K562 (cell line): ENCODE measurements around the gene SSH3. TPM values are rescaled to one million over a fixed set of nuclear protein-coding genes. Genes with fewer than 3 reads are reported as not detected.
A peak's percentile ranks its signal among the peaks of the same experiment; 100 is the strongest.

Source experiments
- ATAC-seq: fragments of 200-7000 bp; cut with Tn5 transposase; 3 replicates; pipeline ENCODE4 v1.9.1; 2020; ENCODE audit warnings: moderate library complexity
- BruUV-seq: library from RNA; stranded (reverse); fragments of 400-500 nt; replicated peaks from 2 replicates; lab custom pipeline; 2021; lab: Mats Ljungman, UMichigan
- CTCF ChIA-PET: fragments of 300-600 bp; formaldehyde crosslinking; extraction: SDS; loops from one replicate; lab custom pipeline; 2021; ENCODE audit warnings: low intra/inter-chr PET ratio; lab: Yijun Ruan, JAX
- POLR2A ChIA-PET: fragments of 300-600, 350-650 bp; sonication (Branson Sonifier 250); formaldehyde crosslinking; extraction: SDS; loops from one replicate; lab custom pipeline; 2021; ENCODE audit warnings: antibody characterized with exemption, inconsistent platforms; lab: Yijun Ruan, JAX
- DNase-seq, 4 experiments: peaks; one replicate each; pipeline versions ENCODE4 v3.0.0 to v3.0.0-alpha.2; 2011 to 2018; ENCODE audit warnings: low spot score in 3 of 4, mixed read lengths in 3 of 4; ENCODE audit errors: extremely low read depth in 1 of 4
- FAIRE-seq: peaks from 2 replicates; lab custom pipeline; 2011; peaks lifted over from hg19 to GRCh38; lab: Jason Lieb, UNC
- H2AFZ ChIP-seq: 2 replicates; pipeline ENCODE4 v1.6.0; 2011; ENCODE audit warnings: low read depth, low read length, control low read depth, inconsistent platforms
- H3K27ac ChIP-seq: fragments of 200-600 bp; 3 replicates; pipeline ENCODE4 v1.8.0; 2011; ENCODE audit warnings: low read depth, mild to moderate bottlenecking, control low read depth, inconsistent platforms, low read length, moderate library complexity, mixed read lengths; ENCODE audit errors: extremely low read depth
- H3K27me3 ChIP-seq, 2 experiments: fragments of 300-600 bp in 1 of 2; 2 replicates in 1 of 2; 3 replicates in 1 of 2; pipeline versions ENCODE4 v1.6.0 to v1.8.0; 2011; ENCODE audit warnings: inconsistent platforms in 2 of 2, low read length in 2 of 2, mild to moderate bottlenecking in 1 of 2, mixed read lengths in 1 of 2, moderate library complexity in 1 of 2; ENCODE audit not compliant: control insufficient read depth in 2 of 2, insufficient read depth in 2 of 2
- H3K36me3 ChIP-seq: fragments of 300-600 bp; 3 replicates; pipeline ENCODE4 v1.8.0; 2011; ENCODE audit warnings: mild to moderate bottlenecking, low read length, inconsistent platforms; ENCODE audit not compliant: control insufficient read depth, insufficient read depth
- H3K4me1 ChIP-seq, 2 experiments: fragments of 200-600 bp in 1 of 2; replicated peaks in 1 of 2; 2 replicates in 1 of 2; 3 replicates in 1 of 2; pipeline versions ENCODE4 v1.5.1 to v1.8.0; 2011; ENCODE audit warnings: inconsistent platforms in 2 of 2, low read length in 2 of 2, mild to moderate bottlenecking in 1 of 2, mixed read lengths in 1 of 2, moderate library complexity in 1 of 2; ENCODE audit not compliant: control insufficient read depth in 2 of 2, insufficient read depth in 2 of 2
- H3K4me2 ChIP-seq: 2 replicates; pipeline ENCODE4 v1.6.1; 2011; ENCODE audit warnings: low read length, control low read depth, inconsistent platforms, mixed read lengths; ENCODE audit not compliant: insufficient read depth
- H3K4me3 ChIP-seq: fragments of 200-600 bp; sonication (generic), shearing (Covaris generic); 2 replicates; pipeline ENCODE4 v1.5.1; 2016; ENCODE audit warnings: control low read depth, inconsistent platforms
- H3K79me2 ChIP-seq: fragments of 200-600 bp; 3 replicates; pipeline ENCODE4 v1.8.0; 2011; ENCODE audit warnings: low read length, inconsistent platforms; ENCODE audit not compliant: control insufficient read depth, insufficient read depth
- H3K9ac ChIP-seq, 2 experiments: 2 replicates each; pipeline versions ENCODE4 v1.6.0 to v1.6.1; 2011; ENCODE audit warnings: low read depth in 2 of 2, low read length in 2 of 2, control low read depth in 1 of 2, inconsistent platforms in 1 of 2, mild to moderate bottlenecking in 1 of 2, mixed read lengths in 1 of 2; ENCODE audit not compliant: insufficient read depth in 1 of 2
- H3K9me1 ChIP-seq: one replicate; pipeline ENCODE4 v1.6.0; 2011; ENCODE audit warnings: inconsistent platforms, mild to moderate bottlenecking, low read length, moderate library complexity; ENCODE audit not compliant: control insufficient read depth, insufficient read depth
- H3K9me3 ChIP-seq: replicated peaks from 2 replicates; pipeline ENCODE4 v1.5.1; 2011; ENCODE audit warnings: low read depth, low read length, inconsistent platforms; ENCODE audit not compliant: control insufficient read depth, insufficient read depth
- H4K20me1 ChIP-seq: replicated peaks from 2 replicates; pipeline ENCODE4 v1.6.1; 2011; ENCODE audit warnings: low read length, inconsistent platforms, mixed read lengths; ENCODE audit not compliant: control insufficient read depth, insufficient read depth
- ARNT ChIP-seq, 2 experiments: fragments of 450-650 bp; IDR thresholded peaks; 2 replicates each; pipeline ENCODE4 v1.6.1; 2016; ENCODE audit warnings: mild to moderate bottlenecking in 1 of 2
- ATF1 ChIP-seq, 2 experiments: fragments of 450-650 bp in 1 of 2; IDR thresholded peaks; 2 replicates each; pipeline ENCODE4 v1.6.1; 2016; ENCODE audit warnings: missing compliant biosample characterization in 1 of 2, missing genetic modification characterization in 1 of 2
- E2F5 ChIP-seq: sonication (generic); formaldehyde crosslinking; IDR thresholded peaks from 2 replicates; pipeline ENCODE4 v1.8.0; 2022; ENCODE audit warnings: mild to moderate bottlenecking, missing genetic modification reagents
- ELF2 ChIP-seq: fragments of 250-450 bp; sonication (Bioruptor Pico); IDR thresholded peaks from 2 replicates; pipeline ENCODE4 v1.5.0; 2021; ENCODE audit warnings: mild to moderate bottlenecking
- FUS ChIP-seq: fragments of 200-400 bp; formaldehyde crosslinking; optimal IDR thresholded peaks from 2 replicates; pipeline ENCODE3; 2017; ENCODE audit warnings: low read depth, low read length
- HDAC1 ChIP-seq, 2 experiments: fragments of 450-650 bp; IDR thresholded peaks; 2 replicates each; pipeline ENCODE4 v1.6.1; 2016 to 2017; ENCODE audit warnings: inconsistent platforms in 1 of 2, mild to moderate bottlenecking in 1 of 2, moderate library complexity in 1 of 2
- HNRNPL ChIP-seq: fragments of 200-400 bp; formaldehyde crosslinking; IDR thresholded peaks from 2 replicates; pipeline ENCODE4 v1.6.1; 2017; ENCODE audit warnings: low read depth, mild to moderate bottlenecking, low read length
- HNRNPLL ChIP-seq: fragments of 200-400 bp; formaldehyde crosslinking; IDR thresholded peaks from 2 replicates; pipeline ENCODE4 v1.6.1; 2017; ENCODE audit warnings: low read length, low read depth, mild to moderate bottlenecking; ENCODE audit not compliant: poor library complexity, severe bottlenecking
- KDM2B ChIP-seq: fragments of 250-450 bp; sonication (Bioruptor Pico); IDR thresholded peaks from 2 replicates; pipeline ENCODE4 v1.8.0; 2021; ENCODE audit warnings: mild to moderate bottlenecking, moderate library complexity
- POLR3A ChIP-seq: IDR thresholded peaks from 2 replicates; pipeline ENCODE4 v1.6.1; 2011; ENCODE audit warnings: borderline replicate concordance, mild to moderate bottlenecking, moderate library complexity; ENCODE audit not compliant: insufficient read length, insufficient read depth; ENCODE audit errors: extremely low read depth
- RBFOX2 ChIP-seq: fragments of 200-400 bp; formaldehyde crosslinking; IDR thresholded peaks from 2 replicates; pipeline ENCODE4 v1.6.1; 2017; ENCODE audit warnings: low read depth, mild to moderate bottlenecking, low read length, moderate library complexity
- RCOR1 ChIP-seq, 2 experiments: IDR thresholded peaks; 2 replicates each; pipeline ENCODE4 v1.6.1; 2012; ENCODE audit warnings: low read depth in 2 of 2, low read length in 2 of 2, borderline replicate concordance in 1 of 2, improper control_type of control experiment in 1 of 2
- SOX6 ChIP-seq: fragments of 450-650 bp; IDR thresholded peaks from 2 replicates; pipeline ENCODE4 v1.6.1; 2014; ENCODE audit warnings: mild to moderate bottlenecking
- SP1 ChIP-seq: sonication (generic); formaldehyde crosslinking; IDR thresholded peaks from 2 replicates; pipeline ENCODE4 v1.8.1; 2022; ENCODE audit warnings: mild to moderate bottlenecking, missing genetic modification reagents
- ZNF766 ChIP-seq: fragments of 200-800 bp; sonication (Bioruptor generic); conservative IDR thresholded peaks from 2 replicates; pipeline ENCODE4 v1.6.1; 2016; ENCODE audit warnings: missing genetic modification characterization, missing compliant biosample characterization
- WGBS: fragments of 100-300 bp; shearing (Covaris generic); methylation state at CpG from one replicate; pipeline ENCODE4 v1.1.6; 2016; ENCODE audit warnings: low coverage, mixed read lengths; ENCODE audit not compliant: insufficient coverage; ENCODE audit errors: missing lambda C conversion rate; 5-methylcytosine and 5-hydroxymethylcytosine counted together
- in situ Hi-C: fragments of 300-500 bp; cut with MboI; formaldehyde crosslinking; loops from 4 replicates; pipeline ENCODE4 v1.15.0; 2018; ENCODE audit warnings: inconsistent platforms, mixed read lengths
- intact Hi-C: fragments of 100-400 bp; cut with micrococcal nuclease; formaldehyde crosslinking; loops from 2 replicates; pipeline ENCODE4 v1.14.2; 2022
- polyA plus RNA-seq, 8 experiments: library from polyadenylated mRNA; depleted of rRNA in 4 of 8; stranded (reverse) in 5 of 8; unstranded in 3 of 8; fragments of >200 nt; fragmentation: Nextera tagmentation in 2 of 8; fragmentation: Illumina TruSeq in 1 of 8; extraction: Ambion mirVana in 2 of 8; extraction: Trizol in 1 of 8; gene quantifications; 2 replicates each; pipeline versions ENCODE4 v1.2.1 to v1.2.3, GENCODE V29; 2011 to 2014; ENCODE audit warnings: inconsistent platforms in 1 of 8, missing spikeins in 1 of 8
- total RNA-seq, 7 experiments: library from RNA; depleted of rRNA in 6 of 7; stranded (reverse); fragments of >200 nt in 6 of 7; fragmentation: Illumina TruSeq in 2 of 7; extraction: Trizol in 2 of 7; gene quantifications; 2 replicates each; pipeline versions ENCODE4 v1.2.1 to v1.2.3, GENCODE V29; 2011 to 2021; ENCODE audit warnings: low replicate concordance in 1 of 7
- TF ChIP-seq, protein P1 (sequence below): fragments of 450-650 bp; IDR thresholded peaks from 2 replicates; pipeline ENCODE4 v1.6.1; 2018; ENCODE audit warnings: mild to moderate bottlenecking, low read depth; ENCODE audit not compliant: partially characterized antibody

SSH3 gene
- total and polyA plus RNA-seq, 9 of the 15 experiments (the other 6 are each of a cell fraction or from before 2014, with no cell fraction given): 0.07 to 1.0 (median 0.24) TPM; not detected in 3

DNA sequence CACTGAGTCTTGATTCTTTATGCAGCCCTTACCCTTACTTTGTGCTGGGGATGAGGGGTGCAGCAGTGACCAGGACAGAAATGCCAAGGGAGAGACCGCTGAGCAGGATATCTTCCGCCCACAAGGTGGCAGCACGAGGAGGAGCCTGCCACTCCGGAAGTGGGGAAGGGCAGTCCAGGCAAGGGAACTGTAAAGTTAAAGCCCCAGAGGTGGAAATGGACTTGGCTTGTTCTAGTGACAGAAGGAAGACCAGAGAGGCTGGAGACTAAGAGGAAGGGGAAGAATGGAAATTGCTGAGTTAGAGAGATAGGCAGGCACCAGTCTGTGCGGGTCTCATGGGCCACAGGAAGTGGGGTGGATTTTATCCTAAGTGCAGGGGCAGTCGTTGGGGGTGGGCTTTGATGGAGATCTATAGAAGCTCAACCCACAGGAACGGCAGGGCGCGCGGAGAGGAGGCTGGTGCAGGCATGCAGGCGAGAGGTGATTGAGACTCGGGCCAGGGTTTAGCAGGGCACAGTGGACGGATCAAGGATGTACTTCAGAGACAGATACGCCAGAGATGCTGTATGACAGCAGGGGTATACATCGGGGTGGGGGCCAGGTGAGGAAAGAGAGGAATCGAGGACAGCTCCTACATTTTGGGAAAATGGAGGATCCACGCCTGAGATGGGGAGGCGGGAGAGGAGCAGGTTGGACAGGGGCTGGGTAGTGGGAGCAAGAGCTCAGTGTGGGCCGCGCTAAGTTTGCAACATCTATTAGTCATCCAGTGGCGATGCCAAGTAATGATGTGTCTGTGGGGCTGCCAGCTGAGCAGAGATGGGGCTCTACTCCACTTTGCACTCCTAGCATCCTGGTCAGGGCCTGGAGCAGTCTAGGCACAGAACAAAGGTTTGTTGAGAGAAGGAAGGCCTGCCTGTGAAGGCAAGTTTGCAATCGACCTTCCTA is 40.3 kb upstream of the SSH3 start:
- peak; percentile 81 for ATAC-seq
- Histone ChIP-seq H3K4me3 (no peak overlapping the region), H3K27ac (peak overlapping the region; percentile 70), H4K20me1 (no peaks in the 10 kb centered on the region), H3K4me2 (peak overlapping the region; percentile 73), H3K27me3 (no peaks in the 10 kb centered on the region), H3K79me2 (peaks cover 18% of the 10 kb centered on the region), H3K9me3 (no peaks in the 10 kb centered on the region), H3K4me1 (peaks cover 28 to 47% of the 10 kb centered on the region in 2 experiments), H3K9me1 (peaks cover 3% of the 10 kb centered on the region), H3K36me3 (peaks cover 7% of the 10 kb centered on the region; the same call in 2 of the 3 replicates), H2AFZ (peak overlapping the region; percentile 96), H3K9ac (peak overlapping the region; percentile 28 to 56; a peak in 2 of 4 replicates)
- FAIRE-seq: peak; percentile 99
- in situ Hi-C loops (loop anchor here (5.0 kb wide), 1 partner anchor 119 kb away; no protein-coding TSS in a partner anchor), intact Hi-C loops (loop anchor here (1.0 to 5.0 kb wide), 3 partner anchors 54 to 181 kb away; no protein-coding TSS in a partner anchor)
- DNase-seq: peak; percentile 80 to 89 (median 84)
- no TSS peak for BruUV-seq
- WGBS: 54% methylated on average over 21 of the region's 22 CpGs
- CTCF ChIA-PET: interaction anchor here (0.7 to 1.7 kb wide), 4 partner anchors 26 to 121 kb away, joined by 3 to 7 read pairs (median 5); no protein-coding TSS in a partner anchor
- POLR2A ChIA-PET: interaction anchor here (0.8 to 1.8 kb wide), 9 partner anchors 9 to 172 kb away, joined by 3 to 9 read pairs (median 4); no protein-coding TSS in a partner anchor
- TF ChIP-seq, protein P1, sequence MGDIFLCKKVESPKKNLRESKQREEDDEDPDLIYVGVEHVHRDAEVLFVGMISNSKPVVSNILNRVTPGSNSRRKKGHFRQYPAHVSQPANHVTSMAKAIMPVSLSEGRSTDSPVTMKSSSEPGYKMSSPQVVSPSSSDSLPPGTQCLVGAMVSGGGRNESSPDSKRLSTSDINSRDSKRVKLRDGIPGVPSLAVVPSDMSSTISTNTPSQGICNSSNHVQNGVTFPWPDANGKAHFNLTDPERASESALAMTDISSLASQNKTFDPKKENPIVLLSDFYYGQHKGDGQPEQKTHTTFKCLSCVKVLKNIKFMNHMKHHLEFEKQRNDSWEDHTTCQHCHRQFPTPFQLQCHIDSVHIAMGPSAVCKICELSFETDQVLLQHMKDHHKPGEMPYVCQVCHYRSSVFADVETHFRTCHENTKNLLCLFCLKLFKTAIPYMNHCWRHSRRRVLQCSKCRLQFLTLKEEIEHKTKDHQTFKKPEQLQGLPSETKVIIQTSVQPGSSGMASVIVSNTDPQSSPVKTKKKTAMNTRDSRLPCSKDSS: no peak
- TF ChIP-seq E2F5 (CRISPR knock-in tag) (no peak), ATF1 (CRISPR knock-in tag; IDR thresholded peaks at IDR 0.05) (no peak), ATF1 (tag; IDR thresholded peaks at IDR 0.05) (0 out of 2 replicates have a peak, but pooled peaks have one; percentile 12), HNRNPL (no peak), RCOR1 (IDR thresholded peaks at IDR 0.05; ENCODE audit: borderline replicate concordance in 1 of 2, low read depth in 2 of 2, low read length in 2 of 2) (peak in 1 of 2 experiments; percentile 57; a peak in 2 of 4 replicates), SP1 (peak; percentile 52; the same call in 1 of the 2 replicates), ARNT (IDR thresholded peaks at IDR 0.05) (peak; percentile 15 to 84; a peak in 3 of 4 replicates), ZNF766 (CRISPR knock-in tag) (0 out of 2 replicates have a peak, but pooled peaks have one; percentile 52), ELF2 (peak; percentile 91), SOX6 (peak; percentile 31; the same call in 1 of the 2 replicates), KDM2B (CRISPR knock-in tag) (no peak), HDAC1 (IDR thresholded peaks at IDR 0.05) (peak in 1 of 2 experiments; percentile 63; a peak in 2 of 4 replicates), FUS (no peak), RBFOX2 (peak; percentile 41), POLR3A (no peak), HNRNPLL (no peak)
